ENCODE results near the gene CAPN10.

The CAPN10 gene

GRCh38 chr2:240626531-240627300 lies 40.2 kb downstream of the CAPN10 start:
- no peak for DNase-seq

GRCh38 chr2:240627736-240628506 lies 41.4 kb downstream of the CAPN10 start:
- DNase-seq: no peak

- no peak for DNase-seq
Observed at GRCh38 chr2:240628507-240628807, 41.9 kb downstream of the CAPN10 start.

DNA sequence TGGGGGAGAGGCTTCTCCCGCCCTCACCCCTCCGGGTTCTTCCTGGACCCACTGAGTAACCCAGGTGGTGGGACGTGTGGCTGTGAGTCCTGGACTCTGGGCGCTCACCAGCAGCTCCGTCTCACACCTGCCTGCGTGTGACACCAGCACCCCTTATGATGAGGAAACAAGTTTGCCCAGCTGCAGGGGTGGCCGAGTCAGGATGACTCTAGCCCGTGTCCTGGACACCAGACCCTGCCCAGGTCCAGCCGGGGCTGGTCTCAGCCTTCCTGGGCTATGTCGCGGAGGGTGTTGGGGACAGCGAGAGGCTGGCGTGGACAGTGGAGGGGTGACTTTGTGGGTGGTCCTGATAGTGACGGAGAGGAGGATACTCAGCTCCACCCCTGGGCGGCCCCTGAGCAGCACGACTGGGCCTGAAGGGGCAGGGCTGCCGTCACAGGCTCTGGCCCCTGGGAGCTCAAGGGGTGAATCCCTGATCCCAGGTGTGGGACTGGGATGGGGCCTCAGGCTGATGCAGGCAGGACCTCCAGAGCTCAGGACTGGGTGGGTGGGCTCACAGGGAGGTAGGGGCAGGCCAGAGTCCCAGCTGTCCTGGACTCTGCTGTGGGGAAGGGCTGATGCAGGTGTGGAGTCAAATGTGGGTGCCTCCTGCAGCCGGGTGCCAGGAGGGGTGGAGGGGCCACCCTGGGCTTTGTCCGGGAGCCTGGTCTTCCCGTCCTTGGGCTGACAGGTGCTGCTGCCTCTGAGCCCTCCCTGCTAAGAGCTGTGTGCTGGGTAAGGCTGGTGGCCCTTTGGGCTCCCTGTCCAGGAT lies 42.5 kb downstream of the CAPN10 start:
- DNase-seq: no peak

DNA sequence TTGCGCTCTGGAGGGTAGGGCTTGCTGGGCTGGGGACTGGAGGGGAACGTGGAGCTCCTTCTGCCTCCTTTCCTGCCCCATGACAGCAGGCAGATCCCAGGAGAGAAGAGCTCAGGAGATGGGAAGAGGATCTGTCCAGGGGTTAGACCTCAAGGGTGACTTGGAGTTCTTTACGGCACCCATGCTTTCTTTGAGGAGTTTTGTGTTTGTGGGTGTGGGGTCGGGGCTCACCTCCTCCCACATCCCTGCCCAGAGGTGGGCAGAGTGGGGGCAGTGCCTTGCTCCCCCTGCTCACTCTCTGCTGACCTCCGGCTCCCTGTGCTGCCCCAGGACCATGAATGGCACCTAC lies 43.1 kb downstream of the CAPN10 start:
- DNase-seq: no peak

DNA sequence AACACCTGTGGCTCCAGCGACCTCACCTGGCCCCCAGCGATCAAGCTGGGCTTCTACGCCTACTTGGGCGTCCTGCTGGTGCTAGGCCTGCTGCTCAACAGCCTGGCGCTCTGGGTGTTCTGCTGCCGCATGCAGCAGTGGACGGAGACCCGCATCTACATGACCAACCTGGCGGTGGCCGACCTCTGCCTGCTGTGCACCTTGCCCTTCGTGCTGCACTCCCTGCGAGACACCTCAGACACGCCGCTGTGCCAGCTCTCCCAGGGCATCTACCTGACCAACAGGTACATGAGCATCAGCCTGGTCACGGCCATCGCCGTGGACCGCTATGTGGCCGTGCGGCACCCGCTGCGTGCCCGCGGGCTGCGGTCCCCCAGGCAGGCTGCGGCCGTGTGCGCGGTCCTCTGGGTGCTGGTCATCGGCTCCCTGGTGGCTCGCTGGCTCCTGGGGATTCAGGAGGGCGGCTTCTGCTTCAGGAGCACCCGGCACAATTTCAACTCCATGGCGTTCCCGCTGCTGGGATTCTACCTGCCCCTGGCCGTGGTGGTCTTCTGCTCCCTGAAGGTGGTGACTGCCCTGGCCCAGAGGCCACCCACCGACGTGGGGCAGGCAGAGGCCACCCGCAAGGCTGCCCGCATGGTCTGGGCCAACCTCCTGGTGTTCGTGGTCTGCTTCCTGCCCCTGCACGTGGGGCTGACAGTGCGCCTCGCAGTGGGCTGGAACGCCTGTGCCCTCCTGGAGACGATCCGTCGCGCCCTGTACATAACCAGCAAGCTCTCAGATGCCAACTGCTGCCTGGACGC lies 43.6 kb downstream of the CAPN10 start:
- DNase-seq: no peak

DNA sequence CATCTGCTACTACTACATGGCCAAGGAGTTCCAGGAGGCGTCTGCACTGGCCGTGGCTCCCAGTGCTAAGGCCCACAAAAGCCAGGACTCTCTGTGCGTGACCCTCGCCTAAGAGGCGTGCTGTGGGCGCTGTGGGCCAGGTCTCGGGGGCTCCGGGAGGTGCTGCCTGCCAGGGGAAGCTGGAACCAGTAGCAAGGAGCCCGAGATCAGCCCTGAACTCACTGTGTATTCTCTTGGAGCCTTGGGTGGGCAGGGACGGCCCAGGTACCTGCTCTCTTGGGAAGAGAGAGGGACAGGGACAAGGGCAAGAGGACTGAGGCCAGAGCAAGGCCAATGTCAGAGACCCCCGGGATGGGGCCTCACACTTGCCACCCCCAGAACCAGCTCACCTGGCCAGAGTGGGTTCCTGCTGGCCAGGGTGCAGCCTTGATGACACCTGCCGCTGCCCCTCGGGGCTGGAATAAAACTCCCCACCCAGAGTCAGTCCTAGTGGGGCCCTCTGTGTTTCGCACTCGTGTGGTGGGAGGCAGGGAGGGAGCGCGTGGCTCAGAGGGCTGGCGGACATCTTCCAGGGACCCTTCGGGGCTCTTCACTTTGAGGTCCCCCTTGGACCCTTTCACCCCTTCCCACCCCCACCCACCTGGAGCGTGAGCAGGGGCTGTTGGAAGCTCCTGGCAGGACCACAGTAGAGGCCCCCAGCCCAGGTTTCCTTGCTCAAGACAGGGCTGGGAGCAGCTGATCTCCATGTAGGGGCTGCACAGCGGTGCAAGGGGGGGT lies 44.4 kb downstream of the CAPN10 start:
- DNase-seq: no peak

- no peak for DNase-seq
Observed at GRCh38 chr2:240631548-240632305, 45.2 kb downstream of the CAPN10 start.

- DNase-seq: no peak
Observed at GRCh38 chr2:240632306-240632721, 45.8 kb downstream of the CAPN10 start.

DNA sequence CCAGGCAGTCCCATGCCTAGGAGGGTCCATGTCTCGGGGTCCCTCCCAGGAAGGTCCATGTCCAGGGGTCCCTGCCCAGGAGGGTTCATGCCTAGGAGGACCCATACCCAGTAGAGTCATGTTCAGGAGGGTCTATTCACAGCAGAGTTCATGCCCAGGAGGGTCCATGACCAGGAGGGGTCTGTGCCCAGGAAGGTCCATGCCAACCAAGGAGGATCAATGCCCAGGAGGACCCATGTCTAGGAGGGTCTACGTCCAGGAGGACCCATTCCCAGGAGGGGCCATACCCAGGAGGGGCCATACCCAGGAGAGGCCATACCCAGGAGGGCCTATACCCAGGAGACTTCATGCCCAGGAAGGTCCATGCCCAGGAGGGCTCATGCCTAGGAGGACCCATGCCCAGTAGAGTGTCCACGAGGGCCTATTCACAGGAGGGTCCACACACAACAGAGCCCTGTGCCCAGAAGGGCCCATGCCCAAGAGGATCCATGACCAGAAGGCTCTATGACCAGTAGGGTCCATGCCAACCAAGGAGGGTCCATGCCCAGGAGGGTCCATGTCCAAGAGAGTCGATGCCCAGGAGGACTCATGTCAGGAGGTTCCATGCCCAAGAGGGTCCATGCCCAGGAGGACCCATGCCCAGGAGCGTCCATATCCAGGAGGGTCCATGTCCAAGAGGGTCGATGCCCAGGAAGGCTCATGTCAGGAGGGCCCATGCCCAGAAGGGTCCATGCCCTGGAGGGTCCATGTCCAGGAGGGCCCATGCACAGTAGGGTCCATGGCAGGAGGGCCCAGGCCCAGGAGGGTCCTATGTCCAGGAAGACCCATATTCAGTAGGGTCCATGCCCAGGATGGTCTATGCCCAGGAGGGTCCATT lies 48.8 kb downstream of the CAPN10 start:
- DNase-seq: no peak

GRCh38 chr2:240635998-240636547 lies 49.5 kb downstream of the CAPN10 start:
- DNase-seq: no peak

DNA sequence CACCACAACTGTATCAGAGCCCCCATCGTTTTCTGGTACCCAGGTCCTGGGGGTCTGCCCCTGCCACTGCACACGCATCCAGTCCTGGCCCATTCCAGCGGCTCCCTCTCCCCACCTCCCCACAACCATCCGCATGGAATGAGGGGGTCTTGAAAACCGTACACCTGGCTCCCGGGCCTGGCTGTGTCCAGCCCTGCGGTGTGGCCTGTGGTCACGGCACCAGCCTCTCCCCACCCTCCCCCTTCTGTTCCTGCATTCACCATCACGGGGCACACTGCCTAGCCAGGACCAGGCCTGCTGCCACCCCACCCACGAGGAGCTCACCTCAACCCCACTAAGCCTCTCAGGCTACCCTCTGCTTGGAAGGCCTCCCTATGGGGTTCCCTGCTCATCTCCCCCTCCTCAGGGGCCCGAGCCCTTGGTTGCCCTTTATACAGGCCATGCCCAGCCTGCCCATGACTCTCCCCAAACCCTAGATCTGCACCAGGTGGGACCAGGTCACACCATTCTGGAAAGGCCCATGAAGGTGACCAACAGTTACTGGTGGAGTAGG lies 50.1 kb downstream of the CAPN10 start:
- DNase-seq: no peak

DNA sequence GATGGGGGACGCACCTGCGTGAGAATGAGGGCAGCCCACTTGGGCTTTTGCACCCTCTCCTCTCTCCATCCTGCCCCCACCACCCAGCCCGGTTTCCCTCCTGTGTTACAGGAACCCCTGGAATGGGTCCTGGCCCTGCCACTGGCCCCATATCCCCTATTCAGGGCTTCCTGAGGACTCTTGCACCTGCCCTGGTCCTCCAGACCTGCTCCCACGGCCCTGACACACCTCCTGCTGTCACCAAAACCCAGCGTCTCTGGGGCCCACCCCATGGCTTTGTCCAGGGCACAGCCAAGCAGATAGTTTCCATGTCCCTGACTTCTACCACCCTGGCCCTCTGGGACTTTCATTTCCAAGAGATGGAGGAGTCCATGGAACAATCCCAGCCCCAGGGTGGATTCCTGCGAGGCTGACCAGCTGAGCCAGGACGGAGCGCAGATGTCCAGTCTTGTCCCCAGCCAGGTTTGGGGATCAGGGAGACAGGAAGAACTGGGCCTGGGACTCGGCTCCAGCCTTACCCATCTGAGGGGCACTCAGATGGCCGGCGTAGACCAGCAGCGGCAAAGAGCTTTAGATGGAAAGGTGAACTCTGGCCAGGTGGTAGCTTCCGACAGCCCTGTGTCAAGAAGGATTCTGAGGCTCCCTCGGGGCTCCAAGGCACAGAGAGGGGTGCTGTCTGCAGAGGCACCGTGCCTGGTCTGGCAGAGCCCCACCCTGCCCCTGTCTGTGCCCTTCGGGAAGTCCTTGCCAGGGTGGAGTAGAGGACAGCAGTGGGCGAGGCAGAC lies 50.8 kb downstream of the CAPN10 start:
- no peak for DNase-seq

DNA sequence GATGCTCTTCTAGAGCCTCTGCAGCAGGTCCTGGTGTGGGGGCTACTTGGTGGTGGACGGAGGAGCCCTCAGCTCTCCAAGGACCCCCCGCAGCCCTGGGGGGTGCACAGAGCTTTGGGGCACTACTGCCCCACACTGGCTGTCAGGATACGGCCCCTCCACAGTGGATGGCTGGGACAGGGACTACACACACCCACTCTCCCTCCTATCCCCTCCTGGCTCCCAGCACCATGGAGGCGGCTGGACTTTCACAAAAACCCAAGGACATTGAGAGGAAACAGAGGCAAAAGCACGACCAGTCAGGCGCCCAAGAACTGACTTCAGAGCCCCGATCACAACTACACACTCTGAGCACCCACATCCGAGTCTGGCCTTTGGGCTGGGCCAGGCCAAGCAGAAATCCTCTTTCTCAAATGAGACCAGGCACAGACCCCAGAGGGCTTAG lies 51.4 kb downstream of the CAPN10 start:
- DNase-seq: no peak

DNA sequence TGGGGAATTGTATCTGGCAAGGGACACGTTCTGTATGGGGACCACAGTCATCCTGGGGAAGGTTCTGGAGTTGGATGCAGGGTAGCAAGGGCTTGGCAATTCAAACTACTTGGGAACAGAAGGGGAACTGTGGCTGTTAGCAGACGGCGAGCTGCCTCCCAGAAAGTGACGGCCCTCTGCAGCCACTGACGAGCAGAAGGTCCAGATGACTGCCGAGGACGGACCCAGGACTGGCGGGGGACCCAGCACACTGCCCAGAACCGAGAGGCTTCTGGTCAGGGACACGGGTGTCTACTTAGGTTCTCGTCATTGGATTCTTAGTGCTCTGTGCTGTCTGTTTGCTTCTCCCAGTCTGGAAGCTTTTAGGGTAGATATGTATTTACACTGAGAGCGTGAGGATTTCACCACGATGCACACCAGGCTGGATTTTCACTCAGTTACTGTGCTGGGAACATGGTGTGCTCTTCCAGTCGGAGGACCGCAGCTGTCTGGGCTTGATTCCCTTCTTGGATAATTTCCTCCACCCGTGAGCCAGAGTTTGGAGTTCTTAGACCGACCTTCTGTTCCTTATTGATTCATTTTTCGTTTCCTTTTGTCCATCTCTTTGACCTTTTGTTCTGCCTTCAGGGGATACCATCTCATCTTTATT lies 52.1 kb downstream of the CAPN10 start:
- no peak for DNase-seq

DNA sequence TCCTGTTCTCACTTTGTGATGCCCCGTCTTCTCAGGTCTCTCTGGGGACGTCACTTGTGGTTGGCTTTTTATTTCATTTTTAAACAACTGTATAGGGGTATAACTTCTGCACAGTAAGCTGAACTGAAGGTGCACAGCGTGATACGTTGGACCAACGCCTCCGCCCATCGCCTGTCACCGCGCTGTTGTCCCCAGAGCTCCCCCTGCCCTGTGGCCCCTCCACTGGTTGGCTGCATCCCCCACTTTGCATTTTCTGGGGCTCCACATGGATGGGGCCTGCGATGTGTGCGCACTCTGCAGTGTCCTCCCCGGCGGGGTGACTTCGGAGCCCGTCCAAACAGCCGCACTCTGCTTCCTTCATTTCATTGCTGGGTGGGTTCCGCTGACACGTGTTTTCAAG lies 53.0 kb downstream of the CAPN10 start:
- DNase-seq: no peak

GRCh38 chr2:240640939-240641338 lies 54.4 kb downstream of the CAPN10 start:
- DNase-seq: no peak
